GM23338 (cell line): ENCODE data around the gene FECH. TPM values are rescaled to one million over a fixed set of nuclear protein-coding genes. Genes with fewer than 3 reads are reported as not detected.

Source experiments
- ATAC-seq: fragments of 200-7000 bp; cut with Tn5 transposase; 3 replicates; pipeline ENCODE4 v1.9.1; 2020
- DNase-seq: peaks from one replicate; pipeline ENCODE4 v3.0.0-alpha.2; 2015; ENCODE audit warnings: low spot score
- H2AFZ ChIP-seq: fragments of 200-600 bp; sonication (generic); 2 replicates; pipeline ENCODE4 v1.8.0; 2016; ENCODE audit warnings: antibody characterized with exemption, mild to moderate bottlenecking, moderate library complexity
- H3F3A ChIP-seq: fragments of 200-600 bp; sonication (generic); replicated peaks from 2 replicates; pipeline ENCODE4 v1.8.0; 2017; ENCODE audit warnings: antibody characterized with exemption, mixed run types, low read depth
- H3K27ac ChIP-seq: fragments of 200-600 bp; sonication (generic); 2 replicates; pipeline ENCODE4 v1.6.1; 2016; ENCODE audit warnings: low read depth
- H3K27me3 ChIP-seq: fragments of 200-600 bp; sonication (generic); 2 replicates; pipeline ENCODE4 v1.8.0; 2016; ENCODE audit warnings: mild to moderate bottlenecking, mixed run types, moderate library complexity; ENCODE audit not compliant: insufficient read depth
- H3K36me3 ChIP-seq: fragments of 200-600 bp; sonication (generic); 2 replicates; pipeline ENCODE4 v1.8.0; 2016; ENCODE audit warnings: mild to moderate bottlenecking; ENCODE audit not compliant: insufficient read depth
- H3K4me1 ChIP-seq: fragments of 200-600 bp; sonication (generic); 2 replicates; pipeline ENCODE4 v1.8.0; 2016; ENCODE audit warnings: mild to moderate bottlenecking, moderate library complexity; ENCODE audit not compliant: insufficient read depth
- H3K4me2 ChIP-seq: fragments of 200-600 bp; sonication (generic); 2 replicates; pipeline ENCODE4 v1.7.1; 2017; ENCODE audit warnings: mixed run types
- H3K4me3 ChIP-seq: fragments of 200-600 bp; sonication (generic); 2 replicates; pipeline ENCODE4 v1.6.1; 2016; ENCODE audit warnings: mixed run types
- H3K79me2 ChIP-seq: fragments of 200-600 bp; sonication (generic); replicated peaks from 2 replicates; pipeline ENCODE4 v1.8.0; 2017; ENCODE audit warnings: mild to moderate bottlenecking; ENCODE audit not compliant: insufficient read depth
- H3K9me2 ChIP-seq: fragments of 200-600 bp; sonication (generic); 2 replicates; pipeline ENCODE4 v1.8.0; 2017; ENCODE audit not compliant: insufficient read depth
- H4K20me1 ChIP-seq: fragments of 200-600 bp; sonication (generic); replicated peaks from 2 replicates; pipeline ENCODE4 v1.8.0; 2017; ENCODE audit warnings: mild to moderate bottlenecking; ENCODE audit not compliant: insufficient read depth
- H3K27ac Mint-ChIP-seq: 2 replicates; pipeline ENCODE4 v1.8.0; 2020; ENCODE audit warnings: inconsistent platforms, mild to moderate bottlenecking, moderate library complexity, mixed read lengths
- H3K27me3 Mint-ChIP-seq: 3 replicates; pipeline ENCODE4 v1.8.0; 2022; ENCODE audit warnings: low read depth, mild to moderate bottlenecking, moderate library complexity, mixed read lengths, inconsistent platforms; ENCODE audit not compliant: insufficient read depth, poor library complexity
- H3K36me3 Mint-ChIP-seq: 3 replicates; pipeline ENCODE4 v1.8.0; 2021; ENCODE audit warnings: low read depth, mild to moderate bottlenecking, inconsistent platforms, moderate library complexity, mixed read lengths
- H3K4me1 Mint-ChIP-seq: 3 replicates; pipeline ENCODE4 v1.8.0; 2020; ENCODE audit warnings: mild to moderate bottlenecking, inconsistent platforms, mixed read lengths
- H3K4me3 Mint-ChIP-seq: 3 replicates; pipeline ENCODE4 v1.8.0; 2021; ENCODE audit warnings: moderate library complexity, mild to moderate bottlenecking, inconsistent platforms, mixed read lengths
- H3K9me3 Mint-ChIP-seq: 3 replicates; pipeline ENCODE4 v1.8.0; 2020; ENCODE audit warnings: moderate library complexity, mild to moderate bottlenecking, inconsistent platforms, mixed read lengths
- CREB1 ChIP-seq: fragments of 250-450 bp; sonication (Bioruptor Pico); IDR thresholded peaks from 2 replicates; pipeline ENCODE4 v1.5.0; 2020; ENCODE audit warnings: low read depth, mild to moderate bottlenecking, moderate library complexity
- CTCF ChIP-seq, 2 experiments: fragments of 200-600 bp in 1 of 2; sonication (generic) in 1 of 2; conservative IDR thresholded peaks; 2 replicates each; pipeline versions ENCODE4 v1.5.1 to v1.6.1; 2016 to 2017; ENCODE audit warnings: antibody characterized with exemption in 2 of 2, low read depth in 2 of 2, mild to moderate bottlenecking in 2 of 2, moderate library complexity in 1 of 2
- ETS1 ChIP-seq: IDR thresholded peaks from 2 replicates; pipeline ENCODE4 v1.6.1; 2016; ENCODE audit warnings: antibody characterized with exemption
- EZH2 ChIP-seq: fragments of 200-600 bp; sonication (generic); IDR thresholded peaks from one replicate; pipeline ENCODE4 v1.8.0; 2017; ENCODE audit warnings: antibody characterized with exemption, mild to moderate bottlenecking, low read depth; ENCODE audit not compliant: unreplicated experiment
- EZH2phosphoT487 ChIP-seq: fragments of 200-600 bp; sonication (generic); IDR thresholded peaks from one replicate; pipeline ENCODE4 v1.8.1; 2018; ENCODE audit warnings: antibody characterized with exemption; ENCODE audit not compliant: unreplicated experiment
- JUNB ChIP-seq: IDR thresholded peaks from one replicate; pipeline ENCODE4 v1.6.1; 2016; ENCODE audit warnings: antibody characterized with exemption; ENCODE audit not compliant: unreplicated experiment
- NANOG ChIP-seq: IDR thresholded peaks from 2 replicates; pipeline ENCODE4 v1.6.1; 2016; ENCODE audit warnings: antibody characterized with exemption, borderline replicate concordance
- POLR2AphosphoS5 ChIP-seq: IDR thresholded peaks from 2 replicates; pipeline ENCODE4 v1.6.1; 2016; ENCODE audit warnings: antibody characterized with exemption, low read depth
- REST ChIP-seq: IDR thresholded peaks from one replicate; pipeline ENCODE4 v1.6.1; 2018; ENCODE audit warnings: antibody characterized with exemption; ENCODE audit not compliant: unreplicated experiment
- STAT1 ChIP-seq: IDR thresholded peaks from one replicate; pipeline ENCODE4 v1.6.1; 2016; ENCODE audit warnings: antibody characterized with exemption; ENCODE audit not compliant: unreplicated experiment
- ZNF114 ChIP-seq: fragments of 250-450 bp; sonication (Bioruptor Pico); IDR thresholded peaks from 2 replicates; pipeline ENCODE4 v1.5.0; 2020; ENCODE audit warnings: mild to moderate bottlenecking, moderate library complexity
- ZNF331 ChIP-seq: fragments of 250-450 bp; sonication (Bioruptor Pico); IDR thresholded peaks from 2 replicates; pipeline ENCODE4 v1.5.0; 2020; ENCODE audit warnings: low read depth, mild to moderate bottlenecking, moderate library complexity
- ZNF462 ChIP-seq: fragments of 250-450 bp; sonication (Bioruptor Pico); IDR thresholded peaks from 2 replicates; pipeline ENCODE4 v1.5.0; 2020; ENCODE audit warnings: mild to moderate bottlenecking, moderate library complexity
- polyA plus RNA-seq: library from polyadenylated mRNA; unstranded; fragments of >200 nt; fragmentation: Nextera tagmentation; extraction: Ambion mirVana; gene quantifications from 2 replicates; pipeline ENCODE4 v1.2.1, GENCODE V29; 2016
- total RNA-seq: library from RNA; depleted of rRNA; stranded (reverse); fragments of >200 nt; shearing (Covaris generic); gene quantifications from 2 replicates; pipeline ENCODE4 v1.2.3, GENCODE V29; 2014

The FECH gene
- total and polyA plus RNA-seq, 2 experiments from 2014 or later = 5.8 to 35.5 TPM

GRCh38 chr18:57505231-57505630, 81.3 kb downstream of the FECH start:
- H3K4me1 ChIP-seq = no peaks in the 10 kb centered on the region
- H3K27me3 Mint-ChIP-seq = no peaks in the 10 kb centered on the region
- no peak overlapping the region for H3K27ac Mint-ChIP-seq
- H3K27ac ChIP-seq = no peak overlapping the region
- no peaks in the 10 kb centered on the region for H3K9me3 Mint-ChIP-seq
- no peaks in the 10 kb centered on the region for H3F3A ChIP-seq
- H2AFZ ChIP-seq = no peak overlapping the region
- peaks cover 4% of the 10 kb centered on the region; the same call in 1 of the 2 replicates for H3K9me2 ChIP-seq
- no peak overlapping the region for H3K4me3 Mint-ChIP-seq
- no peaks in the 10 kb centered on the region for H3K27me3 ChIP-seq
- DNase-seq = no peak
- H3K4me3 ChIP-seq = no peak overlapping the region
- no peaks in the 10 kb centered on the region for H4K20me1 ChIP-seq
- H3K36me3 Mint-ChIP-seq = no peaks in the 10 kb centered on the region
- ATAC-seq = no peak
- peaks cover 4% of the 10 kb centered on the region; the same call in 2 of the 3 replicates for H3K4me1 Mint-ChIP-seq
- no peak for TF ChIP-seq POLR2AphosphoS5
- TF ChIP-seq CREB1 (CRISPR knock-in tag) = no peak
- TF ChIP-seq EZH2 = no peak
- no peak for TF ChIP-seq ZNF331 (CRISPR knock-in tag)
- no peak for TF ChIP-seq JUNB
- TF ChIP-seq STAT1 = no peak
- TF ChIP-seq ETS1 = no peak
- TF ChIP-seq REST = no peak
- TF ChIP-seq ZNF114 (CRISPR knock-in tag) = no peak
- no peak for TF ChIP-seq NANOG
- no peak for TF ChIP-seq CTCF (conservative IDR thresholded peaks at IDR 0.05; ENCODE audit: low read depth in 2 of 2)
- TF ChIP-seq EZH2phosphoT487 = no peak
- TF ChIP-seq ZNF462 (CRISPR knock-in tag) = no peak
- no peaks in the 10 kb centered on the region for H3K79me2 ChIP-seq
- no peak overlapping the region for H3K4me2 ChIP-seq
- H3K36me3 ChIP-seq = no peaks in the 10 kb centered on the region
